Measurements from ENCODE around the gene MRTFA. TPM values are rescaled to one million over a fixed set of nuclear protein-coding genes. Genes with fewer than 3 reads are reported as not detected.

Gene MRTFA
- total RNA-seq, 1 donor from 2014 or later: 11.3 TPM

DNA sequence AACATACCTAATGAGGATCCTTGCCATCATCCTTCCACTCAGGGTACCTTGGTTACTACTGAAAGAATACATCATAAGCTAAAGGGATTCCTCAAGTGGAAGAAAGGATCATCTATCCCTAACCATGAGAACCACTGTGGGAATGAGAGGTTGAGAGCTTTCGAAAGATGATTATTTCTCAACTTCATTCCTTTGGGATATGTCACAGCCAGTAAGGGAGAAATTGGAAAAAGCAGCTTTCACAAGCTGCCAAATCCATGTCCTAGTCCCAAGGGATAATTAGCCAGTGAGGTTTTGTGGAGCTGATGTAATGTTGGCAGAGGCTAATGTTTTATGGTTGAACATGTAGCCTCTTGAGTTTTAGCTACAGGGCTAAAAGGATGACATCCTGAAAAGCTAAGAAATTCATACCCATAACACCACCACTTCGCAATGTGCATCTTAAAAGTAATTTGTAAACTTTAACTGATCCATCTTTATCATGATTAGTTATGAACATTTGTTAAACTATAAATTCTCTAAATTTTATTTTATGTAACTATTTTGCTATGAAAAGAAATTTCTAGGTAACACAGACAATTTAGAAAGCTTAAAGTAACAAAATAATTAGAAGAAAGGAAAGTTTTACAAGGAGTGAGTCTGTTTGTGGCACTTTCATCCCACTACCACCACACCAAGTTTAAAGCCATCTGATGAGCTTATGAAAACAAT is 123.9 kb downstream of the MRTFA start:
- no peaks in the 10 kb centered on the region for H3K9me3 Mint-ChIP-seq
- peaks cover 6% of the 10 kb centered on the region for H3K79me2 ChIP-seq (ENCODE audit: low read depth)

DNA sequence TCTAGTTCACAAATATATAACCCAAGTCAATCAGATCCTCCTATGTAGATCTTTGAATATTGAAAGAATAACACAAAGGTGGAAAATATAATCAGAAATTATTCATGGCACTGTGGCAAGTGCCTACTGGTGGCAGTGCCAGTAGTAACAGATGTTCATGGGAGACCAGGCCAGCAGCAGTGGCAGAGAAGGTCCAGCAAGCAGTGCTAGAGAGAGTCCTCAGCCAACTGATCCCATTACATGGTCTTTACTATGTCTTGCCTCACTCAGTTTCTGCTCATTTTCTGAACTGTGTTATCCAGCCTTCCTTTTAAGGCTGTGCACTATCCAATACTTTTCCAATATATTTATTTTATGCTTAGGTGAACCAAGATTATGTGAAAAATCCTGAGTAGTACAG is 124.9 kb downstream of the MRTFA start:
- Histone ChIP-seq H3K4me3 (no peak overlapping the region), H3K79me2 (ENCODE audit: low read depth) (peaks cover 6% of the 10 kb centered on the region), H3F3A (ENCODE audit: low read depth) (no peaks in the 10 kb centered on the region), H3K36me3 (no peaks in the 10 kb centered on the region), H4K20me1 (ENCODE audit: low read depth) (no peaks in the 10 kb centered on the region), H3K9ac (no peak overlapping the region), H3K4me1 (peaks cover 6% of the 10 kb centered on the region), H2AFZ (replicated peaks) (no peak overlapping the region), H3K27ac (no peak overlapping the region), H3K9me3 (ENCODE audit: low read depth) (no peaks in the 10 kb centered on the region), H3K27me3 (no peaks in the 10 kb centered on the region), H3K4me2 (no peak overlapping the region)
- no peaks in the 10 kb centered on the region for H3K9me3 Mint-ChIP-seq
- no peak for TF ChIP-seq EZH2phosphoT487 (IDR thresholded peaks at IDR 0.05)
- no peak for TF ChIP-seq EZH2 (IDR thresholded peaks at IDR 0.05)
- TF ChIP-seq CTCF (IDR thresholded peaks at IDR 0.05): no peak
- peaks cover 24% of the 10 kb centered on the region for H3K4me1 Mint-ChIP-seq
- no peak overlapping the region for H3K27ac Mint-ChIP-seq
- H3K27me3 Mint-ChIP-seq (ENCODE audit: insufficient read depth, low read depth): no peaks in the 10 kb centered on the region
- DNase-seq (ENCODE audit: low spot score): no peak
- H3K4me3 Mint-ChIP-seq: no peak overlapping the region
- H3K36me3 Mint-ChIP-seq: no peaks in the 10 kb centered on the region

More for the DNA sequence above, 123.9 kb downstream of the MRTFA start:
- Mint-ChIP-seq H3K36me3 (no peaks in the 10 kb centered on the region), H3K27ac (no peak overlapping the region), H3K27me3 (ENCODE audit: insufficient read depth, low read depth) (no peaks in the 10 kb centered on the region), H3K4me3 (no peak overlapping the region), H3K4me1 (peaks cover 24% of the 10 kb centered on the region)
- H3K4me3 ChIP-seq: no peak overlapping the region
- H3K9ac ChIP-seq: no peak overlapping the region
- peaks cover 6% of the 10 kb centered on the region for H3K4me1 ChIP-seq
- TF ChIP-seq CTCF (IDR thresholded peaks at IDR 0.05) (no peak), EZH2phosphoT487 (IDR thresholded peaks at IDR 0.05) (no peak), EZH2 (IDR thresholded peaks at IDR 0.05) (no peak)
- H3K27me3 ChIP-seq: no peaks in the 10 kb centered on the region
- H4K20me1 ChIP-seq (ENCODE audit: low read depth): no peaks in the 10 kb centered on the region
- no peak overlapping the region for H3K4me2 ChIP-seq
- H3K27ac ChIP-seq: no peak overlapping the region
- no peak for DNase-seq (ENCODE audit: low spot score)
- H2AFZ ChIP-seq (replicated peaks): no peak overlapping the region
- H3F3A ChIP-seq (ENCODE audit: low read depth): no peaks in the 10 kb centered on the region
- no peaks in the 10 kb centered on the region for H3K9me3 ChIP-seq (ENCODE audit: low read depth)
- H3K36me3 ChIP-seq: no peaks in the 10 kb centered on the region

DNA sequence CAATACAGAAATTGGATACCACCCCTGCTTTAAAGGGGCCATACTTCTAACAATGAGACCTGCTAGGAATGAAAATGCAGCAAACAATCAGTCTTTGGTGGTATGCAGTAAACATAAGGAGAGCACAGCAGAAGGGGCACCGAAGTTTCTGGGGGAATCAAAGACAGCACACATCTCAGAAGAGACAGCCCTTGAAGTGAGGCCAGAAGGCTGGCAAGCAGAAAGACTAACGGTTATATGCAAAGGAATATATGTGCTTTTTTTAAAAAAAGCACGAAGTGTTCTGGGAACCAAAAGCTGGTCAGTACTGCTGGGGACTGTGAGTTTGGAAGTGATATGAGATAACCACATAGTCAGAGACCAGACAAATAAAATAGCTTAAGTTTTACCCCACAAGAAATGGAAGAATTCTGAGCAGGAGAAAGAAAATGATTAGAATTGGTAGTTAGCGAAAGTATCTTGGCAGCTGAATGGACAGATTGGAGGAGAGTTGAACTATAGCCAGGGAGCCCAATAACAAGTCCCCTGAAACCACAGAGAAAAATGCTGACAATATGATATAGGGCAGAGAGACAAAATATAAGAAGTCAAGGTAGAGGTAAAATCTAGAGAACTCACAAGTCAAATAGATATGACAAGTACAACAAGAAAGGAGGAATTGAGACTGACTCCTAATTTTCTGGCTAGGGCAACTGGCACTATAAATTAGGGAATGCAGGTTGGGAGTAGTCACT is 125.7 kb downstream of the MRTFA start:
- Histone ChIP-seq H3K4me1 (peaks cover 6% of the 10 kb centered on the region), H3K9ac (no peak overlapping the region), H3F3A (ENCODE audit: low read depth) (no peaks in the 10 kb centered on the region), H3K79me2 (ENCODE audit: low read depth) (peaks cover 6% of the 10 kb centered on the region), H3K27me3 (no peaks in the 10 kb centered on the region), H3K4me2 (no peak overlapping the region), H3K27ac (no peak overlapping the region), H2AFZ (replicated peaks) (no peak overlapping the region), H3K9me3 (ENCODE audit: low read depth) (no peaks in the 10 kb centered on the region), H3K36me3 (no peaks in the 10 kb centered on the region), H3K4me3 (no peak overlapping the region), H4K20me1 (ENCODE audit: low read depth) (no peaks in the 10 kb centered on the region)
- no peaks in the 10 kb centered on the region for H3K9me3 Mint-ChIP-seq
- no peak for DNase-seq (ENCODE audit: low spot score)
- H3K27me3 Mint-ChIP-seq (ENCODE audit: insufficient read depth, low read depth): no peaks in the 10 kb centered on the region
- H3K27ac Mint-ChIP-seq: no peak overlapping the region
- no peak overlapping the region for H3K4me3 Mint-ChIP-seq
- no peaks in the 10 kb centered on the region for H3K36me3 Mint-ChIP-seq
- H3K4me1 Mint-ChIP-seq: peaks cover 24% of the 10 kb centered on the region
- TF ChIP-seq EZH2 (IDR thresholded peaks at IDR 0.05) (no peak), CTCF (IDR thresholded peaks at IDR 0.05) (no peak), EZH2phosphoT487 (IDR thresholded peaks at IDR 0.05) (no peak)
